MM.1S (cell line): Measurements from ENCODE around the gene SPAG16.

ENCODE experiments used
- DNase-seq: peaks from one replicate; pipeline ENCODE4 v3.0.0-alpha.2; 2015
- H2AFZ ChIP-seq: fragments of 300-600 bp; sonication (generic); 2 replicates; pipeline ENCODE4 v1.6.0; 2016; ENCODE audit warnings: antibody characterized with exemption, low read length
- H3F3A ChIP-seq: fragments of 300-600 bp; sonication (generic); 2 replicates; pipeline ENCODE4 v1.6.1; 2016; ENCODE audit warnings: mild to moderate bottlenecking, antibody characterized with exemption, low read length, moderate library complexity, mixed read lengths; ENCODE audit not compliant: insufficient read depth
- H3K27ac ChIP-seq: fragments of 300-600 bp; sonication (generic); 2 replicates; pipeline ENCODE4 v1.5.1; 2016; ENCODE audit warnings: mild to moderate bottlenecking, low read length
- H3K27me3 ChIP-seq: fragments of 300-600 bp; sonication (generic); replicated peaks from 2 replicates; pipeline ENCODE4 v1.6.0; 2016; ENCODE audit warnings: low read length; ENCODE audit not compliant: insufficient read depth
- H3K36me3 ChIP-seq: fragments of 300-600 bp; sonication (generic); replicated peaks from 2 replicates; pipeline ENCODE4 v1.6.1; 2016; ENCODE audit warnings: mild to moderate bottlenecking, low read length, mixed read lengths; ENCODE audit not compliant: insufficient read depth
- H3K4me1 ChIP-seq: fragments of 300-600 bp; sonication (generic); 2 replicates; pipeline ENCODE4 v1.6.1; 2016; ENCODE audit warnings: low read length, mixed read lengths
- H3K4me2 ChIP-seq: fragments of 300-600 bp; sonication (generic); 2 replicates; pipeline ENCODE4 v1.6.0; 2016; ENCODE audit warnings: low read depth, low read length
- H3K4me3 ChIP-seq: fragments of 300-600 bp; sonication (generic); 2 replicates; pipeline ENCODE4 v1.5.1; 2016; ENCODE audit warnings: low read length, mixed read lengths
- H3K79me2 ChIP-seq: fragments of 300-600 bp; sonication (generic); 2 replicates; pipeline ENCODE4 v1.6.1; 2016; ENCODE audit warnings: mixed run types, low read length, mixed read lengths
- H3K9ac ChIP-seq: fragments of 300-600 bp; sonication (generic); 2 replicates; pipeline ENCODE4 v1.6.1; 2016; ENCODE audit warnings: low read length, mixed read lengths
- H3K9me2 ChIP-seq: fragments of 300-600 bp; sonication (generic); replicated peaks from 2 replicates; pipeline ENCODE4 v1.6.1; 2016; ENCODE audit warnings: mild to moderate bottlenecking, low read length, mixed read lengths; ENCODE audit not compliant: insufficient read depth
- H3K9me3 ChIP-seq: fragments of 300-600 bp; sonication (generic); replicated peaks from 2 replicates; pipeline ENCODE4 v1.6.1; 2016; ENCODE audit warnings: mild to moderate bottlenecking, low read length, mixed read lengths; ENCODE audit not compliant: insufficient read depth
- H4K20me1 ChIP-seq: fragments of 300-600 bp; sonication (generic); 2 replicates; pipeline ENCODE4 v1.6.1; 2016; ENCODE audit warnings: mild to moderate bottlenecking, low read length, moderate library complexity, mixed read lengths; ENCODE audit not compliant: insufficient read depth
- CTCF ChIP-seq: fragments of 300-600 bp; sonication (generic); IDR thresholded peaks from 2 replicates; pipeline ENCODE4 v1.5.1; 2016; ENCODE audit warnings: antibody characterized with exemption, low read length, mixed read lengths
- EZH2 ChIP-seq: fragments of 300-600 bp; sonication (generic); optimal IDR thresholded peaks from 2 replicates; pipeline ENCODE3; 2017; ENCODE audit warnings: low read depth, mild to moderate bottlenecking, antibody characterized with exemption, low read length, mixed read lengths
- EZH2phosphoT487 ChIP-seq: fragments of 300-600 bp; sonication (generic); IDR thresholded peaks from 2 replicates; pipeline ENCODE4 v1.6.1; 2018; ENCODE audit warnings: antibody characterized with exemption, low read length

SPAG16 gene

GRCh38 chr2:214217599-214217998 lies 933.3 kb downstream of the SPAG16 start:
- Histone ChIP-seq H3F3A (no peaks in the 10 kb centered on the region), H3K27me3 (no peaks in the 10 kb centered on the region), H3K79me2 (no peaks in the 10 kb centered on the region), H3K27ac (no peak overlapping the region), H2AFZ (no peak overlapping the region), H3K9ac (no peak overlapping the region), H3K4me2 (no peak overlapping the region), H3K4me1 (no peaks in the 10 kb centered on the region), H3K9me2 (no peaks in the 10 kb centered on the region), H3K36me3 (no peaks in the 10 kb centered on the region), H4K20me1 (no peaks in the 10 kb centered on the region), H3K4me3 (no peak overlapping the region), H3K9me3 (no peaks in the 10 kb centered on the region)
- DNase-seq = no peak
- TF ChIP-seq EZH2 (no peak), CTCF (no peak), EZH2phosphoT487 (no peak)

GRCh38 chr2:214220251-214220650 lies 936.0 kb downstream of the SPAG16 start:
- H3K4me3 ChIP-seq = no peak overlapping the region
- no peak overlapping the region for H3K27ac ChIP-seq
- H3F3A ChIP-seq = no peaks in the 10 kb centered on the region
- no peaks in the 10 kb centered on the region for H3K27me3 ChIP-seq
- H3K9ac ChIP-seq = no peak overlapping the region
- H3K9me2 ChIP-seq = no peaks in the 10 kb centered on the region
- H3K9me3 ChIP-seq = no peaks in the 10 kb centered on the region
- H4K20me1 ChIP-seq = no peaks in the 10 kb centered on the region
- no peaks in the 10 kb centered on the region for H3K36me3 ChIP-seq
- TF ChIP-seq CTCF = no peak
- no peak for TF ChIP-seq EZH2phosphoT487
- no peak for TF ChIP-seq EZH2
- no peak overlapping the region for H2AFZ ChIP-seq
- DNase-seq = no peak
- no peak overlapping the region for H3K4me2 ChIP-seq
- no peaks in the 10 kb centered on the region for H3K79me2 ChIP-seq
- H3K4me1 ChIP-seq = no peaks in the 10 kb centered on the region

DNA sequence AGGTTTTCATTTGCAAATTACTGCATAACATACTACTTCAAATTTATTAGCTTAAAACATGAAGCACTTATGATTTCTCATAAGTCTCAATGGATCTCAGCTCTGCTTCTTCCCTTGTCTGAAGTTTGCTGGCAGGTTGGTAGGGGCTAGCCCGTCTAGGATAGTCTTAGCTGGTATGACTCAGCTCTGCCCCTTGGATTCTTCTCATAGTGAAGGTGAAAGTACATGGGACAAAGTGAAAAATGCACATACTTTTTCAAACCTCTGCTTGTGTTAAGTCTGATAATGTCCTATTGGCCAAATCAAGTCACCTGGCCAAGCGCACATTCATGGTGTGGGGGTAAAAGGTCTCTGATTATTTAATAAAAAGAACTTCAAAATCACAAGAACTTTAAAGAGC lies 941.8 kb downstream of the SPAG16 start:
- Histone ChIP-seq H3K9ac (no peak overlapping the region), H4K20me1 (no peaks in the 10 kb centered on the region), H3K9me2 (no peaks in the 10 kb centered on the region), H3K4me2 (no peak overlapping the region), H3K36me3 (no peaks in the 10 kb centered on the region), H3K79me2 (no peaks in the 10 kb centered on the region), H3K27me3 (no peaks in the 10 kb centered on the region), H3K4me1 (no peaks in the 10 kb centered on the region), H3F3A (no peaks in the 10 kb centered on the region), H3K27ac (no peak overlapping the region), H3K9me3 (no peaks in the 10 kb centered on the region), H3K4me3 (no peak overlapping the region), H2AFZ (no peak overlapping the region)
- DNase-seq = no peak
- TF ChIP-seq EZH2 = no peak
- no peak for TF ChIP-seq EZH2phosphoT487
- no peak for TF ChIP-seq CTCF
